OCI-LY7 (cell line): ENCODE results near the gene FAM13A. TPM values are rescaled to one million over a fixed set of nuclear protein-coding genes. Genes with fewer than 3 reads are reported as not detected.

Experiments
- BruUV-seq: library from RNA; stranded (reverse); fragments of 400-500 nt; replicated peaks from 2 replicates; lab custom pipeline; 2021; lab: Mats Ljungman, UMichigan
- CTCF ChIA-PET: fragments of 300-600 bp; sonication (Branson Sonifier 250); formaldehyde crosslinking; loops from one replicate; lab custom pipeline; 2022; ENCODE audit warnings: antibody characterized with exemption; ENCODE audit not compliant: unreplicated experiment; lab: Charles Lee
- POLR2A ChIA-PET: fragments of 300-600 bp; sonication (Branson Sonifier 250); formaldehyde crosslinking; loops from one replicate; lab custom pipeline; 2022; ENCODE audit warnings: antibody characterized with exemption; lab: Charles Lee
- DNase-seq: peaks from one replicate; pipeline ENCODE4 v3.0.0-alpha.2; 2015; ENCODE audit warnings: low spot score
- H2AFZ ChIP-seq: fragments of 200-600 bp; sonication (generic), shearing (Covaris generic); 2 replicates; pipeline ENCODE4 v1.6.1; 2014; ENCODE audit warnings: mild to moderate bottlenecking, antibody characterized with exemption, low read length, moderate library complexity
- H3K27ac ChIP-seq: fragments of 200-600 bp; sonication (generic); 2 replicates; pipeline ENCODE4 v1.5.1; 2014; ENCODE audit warnings: mixed run types, low read depth, mild to moderate bottlenecking, moderate library complexity, low read length, inconsistent platforms; ENCODE audit not compliant: poor library complexity, severe bottlenecking
- H3K36me3 ChIP-seq: fragments of 200-600 bp; sonication (generic); 2 replicates; pipeline ENCODE4 v1.6.1; 2014; ENCODE audit warnings: mild to moderate bottlenecking, antibody characterized with exemption, low read length, moderate library complexity, mixed read lengths; ENCODE audit not compliant: insufficient read depth
- H3K4me1 ChIP-seq: fragments of 200-600 bp; sonication (generic); 2 replicates; pipeline ENCODE4 v1.5.1; 2014; ENCODE audit warnings: mild to moderate bottlenecking, low read length; ENCODE audit not compliant: insufficient read depth, poor library complexity, severe bottlenecking
- H3K4me2 ChIP-seq: fragments of 200-600 bp; sonication (generic); 2 replicates; pipeline ENCODE4 v1.6.1; 2014; ENCODE audit warnings: mild to moderate bottlenecking, low read length
- H3K4me3 ChIP-seq: fragments of 200-600 bp; sonication (generic); 2 replicates; pipeline ENCODE4 v1.5.1; 2014; ENCODE audit warnings: mild to moderate bottlenecking, low read depth, low read length; ENCODE audit not compliant: poor library complexity, severe bottlenecking
- H3K79me2 ChIP-seq: fragments of 200-600 bp; sonication (generic); 2 replicates; pipeline ENCODE4 v1.6.1; 2016; ENCODE audit warnings: low read depth, mild to moderate bottlenecking, low read length, moderate library complexity, mixed read lengths; ENCODE audit not compliant: insufficient read depth
- H3K9me2 ChIP-seq: fragments of 200-600 bp; sonication (generic); 2 replicates; pipeline ENCODE4 v1.6.1; 2016; ENCODE audit warnings: mild to moderate bottlenecking, low read length, mixed read lengths; ENCODE audit not compliant: insufficient read depth
- H3K9me3 ChIP-seq: fragments of 200-600 bp; sonication (generic); 2 replicates; pipeline ENCODE4 v1.6.1; 2014; ENCODE audit warnings: mild to moderate bottlenecking, mixed run types, low read length, mixed read lengths
- H4K20me1 ChIP-seq: fragments of 200-600 bp; sonication (generic); 2 replicates; pipeline ENCODE4 v1.6.1; 2014; ENCODE audit warnings: mild to moderate bottlenecking, antibody characterized with exemption, low read length, moderate library complexity, mixed read lengths; ENCODE audit not compliant: insufficient read depth
- CTCF ChIP-seq: fragments of 200-600 bp; sonication (generic); conservative IDR thresholded peaks from 2 replicates; pipeline ENCODE4 v1.5.1; 2014; ENCODE audit warnings: mild to moderate bottlenecking, antibody characterized with exemption, low read length, moderate library complexity, mixed read lengths
- EZH2phosphoT487 ChIP-seq: fragments of 200-600 bp; sonication (generic); IDR thresholded peaks from 2 replicates; pipeline ENCODE4 v1.6.1; 2018; ENCODE audit warnings: low read depth, borderline replicate concordance, mild to moderate bottlenecking, mixed run types, antibody characterized with exemption, low read length, moderate library complexity, mixed read lengths
- intact Hi-C: fragments of 100-400 bp; cut with micrococcal nuclease; formaldehyde crosslinking; loops from one replicate; pipeline ENCODE4 v1.10.0; 2022; ENCODE audit not compliant: unreplicated experiment
- total RNA-seq, 2 experiments: library from RNA; depleted of rRNA in 1 of 2; stranded (reverse); fragments of >200 nt in 1 of 2; shearing (Covaris generic) in 1 of 2; gene quantifications; 2 replicates each; pipeline ENCODE4 v1.2.3, GENCODE V29; 2014 to 2022

FAM13A gene
- total RNA-seq, 2 experiments from 2014 or later = not detected

DNA sequence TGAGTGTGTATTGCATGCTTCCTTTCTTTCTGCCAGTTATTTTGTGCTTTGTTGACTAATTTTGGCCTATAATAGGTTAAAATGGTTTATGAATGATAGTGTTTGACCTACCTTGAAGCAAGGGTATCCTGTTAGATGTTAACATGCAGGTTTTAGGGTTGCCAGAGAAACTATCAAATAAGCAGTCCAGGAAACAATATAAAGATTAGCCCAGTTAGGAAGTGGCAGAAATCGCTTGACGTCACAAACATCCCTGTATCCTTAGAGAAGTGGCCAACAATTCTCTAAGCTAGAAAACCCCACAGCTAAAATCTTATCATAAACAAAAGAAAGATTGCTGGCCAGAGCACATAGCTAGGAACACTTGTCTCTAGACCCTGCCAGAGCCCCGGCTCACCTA is 363.2 kb downstream of the FAM13A start:
- H3K36me3 ChIP-seq = no peaks in the 10 kb centered on the region
- no peak overlapping the region for H3K4me3 ChIP-seq
- H3K4me2 ChIP-seq = no peak overlapping the region
- BruUV-seq = no TSS peak
- H2AFZ ChIP-seq = no peak overlapping the region
- ChIA-PET CTCF (no interaction called here), POLR2A (no interaction called here)
- intact Hi-C loops = no loop called here
- no peak overlapping the region for H3K27ac ChIP-seq
- H3K79me2 ChIP-seq = no peaks in the 10 kb centered on the region
- no peaks in the 10 kb centered on the region for H3K9me3 ChIP-seq
- no peaks in the 10 kb centered on the region for H4K20me1 ChIP-seq
- no peaks in the 10 kb centered on the region for H3K4me1 ChIP-seq
- no peak for DNase-seq
- H3K9me2 ChIP-seq = no peaks in the 10 kb centered on the region
- TF ChIP-seq EZH2phosphoT487 (no peak), CTCF (no peak)

DNA sequence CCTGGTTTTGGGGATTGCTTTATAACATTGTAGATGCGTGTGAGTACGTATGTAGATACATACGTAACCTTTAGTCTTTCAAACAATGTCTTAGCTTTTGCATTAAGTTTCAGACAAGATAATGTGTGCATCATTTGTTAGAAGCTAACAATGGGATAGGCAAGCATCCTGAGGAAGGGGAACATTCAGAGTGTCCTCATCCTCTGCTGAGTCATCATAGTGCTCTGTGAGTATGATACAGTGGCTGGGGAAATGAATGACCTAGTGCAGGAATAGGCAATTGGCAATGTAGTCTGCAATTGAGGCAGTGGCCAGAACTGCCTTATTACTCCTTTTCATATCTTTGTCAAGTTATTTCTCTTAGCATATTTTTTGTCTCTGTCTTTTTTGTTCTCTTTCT is 366.6 kb downstream of the FAM13A start:
- TF ChIP-seq CTCF (no peak), EZH2phosphoT487 (no peak)
- CTCF ChIA-PET = no interaction called here

DNA sequence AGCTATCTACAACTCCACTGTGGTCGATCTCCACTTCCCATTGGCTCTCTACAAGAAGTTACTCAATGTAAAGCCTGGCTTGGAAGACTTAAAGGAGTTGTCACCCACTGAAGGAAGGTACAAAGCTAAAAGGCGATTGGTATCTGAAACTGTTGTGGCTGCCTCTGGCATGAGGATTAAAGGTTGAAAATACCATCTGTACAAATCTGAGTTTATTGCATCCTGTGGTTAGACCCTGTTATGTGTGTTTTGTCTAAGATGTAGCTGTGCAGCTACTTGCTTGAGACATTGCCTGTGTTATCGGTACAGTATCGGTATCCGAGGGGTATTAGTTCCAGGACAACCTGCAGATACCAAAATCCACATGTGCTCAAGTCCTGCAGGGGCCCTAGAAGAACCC is 375.8 kb downstream of the FAM13A start:
- DNase-seq = no peak
- H3K9me3 ChIP-seq = no peaks in the 10 kb centered on the region
- H3K79me2 ChIP-seq = no peaks in the 10 kb centered on the region
- TF ChIP-seq EZH2phosphoT487 (no peak), CTCF (no peak)
- no peak overlapping the region for H3K4me2 ChIP-seq
- peaks cover 7% of the 10 kb centered on the region; the same call in 1 of the 2 replicates for H3K36me3 ChIP-seq
- no peaks in the 10 kb centered on the region for H3K4me1 ChIP-seq
- intact Hi-C loops = no loop called here
- no peaks in the 10 kb centered on the region for H4K20me1 ChIP-seq
- H2AFZ ChIP-seq = no peak overlapping the region
- no peak overlapping the region for H3K27ac ChIP-seq
- no peaks in the 10 kb centered on the region for H3K9me2 ChIP-seq
- ChIA-PET POLR2A (interaction anchor here (0.6 kb wide), 1 partner anchor 49 kb away, joined by 3 read pairs; no protein-coding TSS in a partner anchor), CTCF (no interaction called here)
- H3K4me3 ChIP-seq = no peak overlapping the region
- BruUV-seq = no TSS peak

More for the DNA sequence above, 366.6 kb downstream of the FAM13A start:
- no peak overlapping the region for H2AFZ ChIP-seq
- H3K9me2 ChIP-seq = no peaks in the 10 kb centered on the region
- no peak overlapping the region for H3K4me3 ChIP-seq
- BruUV-seq = no TSS peak
- intact Hi-C loops = no loop called here
- no peak for DNase-seq
- H3K4me2 ChIP-seq = no peak overlapping the region
- no peak overlapping the region for H3K27ac ChIP-seq
- H3K9me3 ChIP-seq = no peaks in the 10 kb centered on the region
- POLR2A ChIA-PET = interaction anchor here (0.7 to 1.3 kb wide), 2 partner anchors 14 to 103 kb away, joined by 3 read pairs; no protein-coding TSS in a partner anchor
- H4K20me1 ChIP-seq = no peaks in the 10 kb centered on the region
- no peaks in the 10 kb centered on the region for H3K36me3 ChIP-seq
- H3K4me1 ChIP-seq = no peaks in the 10 kb centered on the region
- H3K79me2 ChIP-seq = no peaks in the 10 kb centered on the region
